SK-N-SH (cell line): ENCODE results near the gene LENEP. TPM values are rescaled to one million over a fixed set of nuclear protein-coding genes. Genes with fewer than 3 reads are reported as not detected.

ENCODE experiments used
- CTCF ChIA-PET: fragments of 300-600, 350-600 bp; formaldehyde crosslinking; extraction: SDS; loops from one replicate; lab custom pipeline; 2021; lab: Yijun Ruan, JAX
- POLR2A ChIA-PET: fragments of 350-600 bp; sonication (Branson Sonifier 250); formaldehyde crosslinking; extraction: SDS; loops from one replicate; lab custom pipeline; 2020; ENCODE audit warnings: antibody characterized with exemption, inconsistent platforms; lab: Yijun Ruan, JAX
- DNase-seq: peaks from one replicate; pipeline ENCODE4 v3.0.0; 2012
- H2AFZ ChIP-seq: fragments of 200-600 bp; sonication (generic); 2 replicates; pipeline ENCODE4 v1.8.1; 2016; ENCODE audit warnings: antibody characterized with exemption, mild to moderate bottlenecking, low read depth
- H3F3A ChIP-seq: fragments of 200-600 bp; sonication (generic); replicated peaks from 2 replicates; pipeline ENCODE3; 2016; ENCODE audit warnings: antibody characterized with exemption, mild to moderate bottlenecking; ENCODE audit not compliant: insufficient read depth
- H3K27ac ChIP-seq, 2 experiments: fragments of 200-500 bp in 1 of 2; fragments of 200-600 bp in 1 of 2; sonication (Bioruptor generic) in 1 of 2; sonication (generic), shearing (Covaris generic) in 1 of 2; 2 replicates each; pipeline versions ENCODE4 v1.5.1 to v1.6.1; 2014 to 2016; ENCODE audit warnings: low read depth in 2 of 2, inconsistent platforms in 1 of 2, low read length in 1 of 2, mild to moderate bottlenecking in 1 of 2, mixed read lengths in 1 of 2
- H3K27me3 ChIP-seq: fragments of 200-600 bp; sonication (generic), shearing (Covaris generic); 2 replicates; pipeline ENCODE4 v1.6.1; 2016; ENCODE audit warnings: mixed run types; ENCODE audit not compliant: insufficient read depth
- H3K36me3 ChIP-seq, 2 experiments: fragments of 200-500 bp in 1 of 2; fragments of 200-600 bp in 1 of 2; sonication (Bioruptor generic) in 1 of 2; sonication (generic) in 1 of 2; replicated peaks in 1 of 2; 2 replicates each; pipeline versions ENCODE3 to v1.5.1; 2014 to 2016; ENCODE audit warnings: low read length in 1 of 2, mild to moderate bottlenecking in 1 of 2; ENCODE audit not compliant: insufficient read depth in 2 of 2, control insufficient read depth in 1 of 2
- H3K4me1 ChIP-seq, 2 experiments: fragments of 200-500 bp in 1 of 2; fragments of 200-600 bp in 1 of 2; sonication (Bioruptor generic) in 1 of 2; sonication (generic), shearing (Covaris generic) in 1 of 2; 2 replicates each; pipeline versions ENCODE4 v1.5.1 to v1.6.1; 2014 to 2016; ENCODE audit warnings: low read depth in 1 of 2, low read length in 1 of 2, mixed run types in 1 of 2; ENCODE audit not compliant: insufficient read depth in 2 of 2, control insufficient read depth in 1 of 2
- H3K4me2 ChIP-seq: fragments of 200-600 bp; sonication (generic), shearing (Covaris generic); 2 replicates; pipeline ENCODE4 v1.6.1; 2017; ENCODE audit warnings: mixed run types
- H3K4me3 ChIP-seq, 2 experiments: fragments of 200-500 bp in 1 of 2; fragments of 200-600 bp in 1 of 2; sonication (Bioruptor generic) in 1 of 2; sonication (generic), shearing (Covaris generic) in 1 of 2; 2 replicates each; pipeline versions ENCODE4 v1.5.1 to v1.8.1; 2014 to 2016; ENCODE audit warnings: low read depth in 2 of 2, inconsistent platforms in 1 of 2, low read length in 1 of 2, mild to moderate bottlenecking in 1 of 2, mixed read lengths in 1 of 2, moderate library complexity in 1 of 2
- H3K79me2 ChIP-seq: fragments of 200-600 bp; sonication (generic); 2 replicates; pipeline ENCODE4 v1.8.1; 2017; ENCODE audit warnings: mild to moderate bottlenecking; ENCODE audit not compliant: insufficient read depth
- H3K9ac ChIP-seq: fragments of 200-600 bp; sonication (generic); 2 replicates; pipeline ENCODE4 v1.6.1; 2017; ENCODE audit warnings: mixed run types
- H3K9me2 ChIP-seq: fragments of 200-600 bp; sonication (generic); 2 replicates; pipeline ENCODE4 v1.6.1; 2017; ENCODE audit warnings: mixed run types
- H3K9me3 ChIP-seq: fragments of 200-600 bp; sonication (generic); 2 replicates; pipeline ENCODE4 v1.6.1; 2017; ENCODE audit warnings: mixed run types, mild to moderate bottlenecking, moderate library complexity
- H4K20me1 ChIP-seq: fragments of 200-600 bp; sonication (generic); 2 replicates; pipeline ENCODE4 v1.6.1; 2017; ENCODE audit warnings: mild to moderate bottlenecking, mixed run types; ENCODE audit not compliant: insufficient read depth
- ELF1 ChIP-seq: IDR thresholded peaks from 2 replicates; pipeline ENCODE4 v1.4.0; 2012
- EP300 ChIP-seq, 2 experiments: IDR thresholded peaks; 2 replicates each; pipeline versions ENCODE4 v1.4.0 to v1.6.1; 2012; ENCODE audit warnings: borderline replicate concordance in 1 of 2, low read depth in 1 of 2, low read length in 1 of 2
- EZH2phosphoT487 ChIP-seq: fragments of 200-600 bp; sonication (generic); IDR thresholded peaks from 2 replicates; pipeline ENCODE4 v1.6.1; 2017; ENCODE audit warnings: low read depth, mixed run types, mild to moderate bottlenecking, antibody characterized with exemption, moderate library complexity, borderline replicate concordance
- FOSL2 ChIP-seq: IDR thresholded peaks from 2 replicates; pipeline ENCODE4 v1.4.0; 2012; ENCODE audit warnings: low read depth, mild to moderate bottlenecking, moderate library complexity, borderline replicate concordance
- FOXM1 ChIP-seq: IDR thresholded peaks from 2 replicates; pipeline ENCODE4 v1.4.0; 2012; ENCODE audit warnings: low read depth, mild to moderate bottlenecking
- GATA2 ChIP-seq: sonication (generic); formaldehyde crosslinking; IDR thresholded peaks from 2 replicates; pipeline ENCODE4 v1.5.0; 2020; ENCODE audit warnings: mild to moderate bottlenecking, missing genetic modification reagents
- MXI1 ChIP-seq: IDR thresholded peaks from 2 replicates; pipeline ENCODE4 v1.6.1; 2012; ENCODE audit warnings: mild to moderate bottlenecking, low read depth, low read length, improper control_type of control experiment
- RAD21 ChIP-seq: IDR thresholded peaks from 2 replicates; pipeline ENCODE4 v1.6.1; 2012; ENCODE audit warnings: mild to moderate bottlenecking, low read length
- RXRA ChIP-seq: IDR thresholded peaks from 2 replicates; pipeline ENCODE4 v1.4.0; 2012; ENCODE audit warnings: low read depth, mild to moderate bottlenecking, borderline replicate concordance
- SIN3A ChIP-seq: IDR thresholded peaks from 2 replicates; pipeline ENCODE4 v1.6.1; 2012; ENCODE audit warnings: low read depth, mild to moderate bottlenecking, low read length, moderate library complexity, borderline replicate concordance
- TCF12 ChIP-seq: IDR thresholded peaks from 2 replicates; pipeline ENCODE4 v1.4.0; 2012
- TEAD4 ChIP-seq: IDR thresholded peaks from 2 replicates; pipeline ENCODE4 v1.4.0; 2012; ENCODE audit warnings: mild to moderate bottlenecking, borderline replicate concordance; ENCODE audit not compliant: insufficient read depth
- YY1 ChIP-seq: IDR thresholded peaks from 2 replicates; pipeline ENCODE4 v1.4.0; 2012; ENCODE audit warnings: low read depth, mild to moderate bottlenecking
- WGBS: methylation state at CpG from one replicate; pipeline ENCODE4 v1.1.6; 2017; ENCODE audit warnings: low lambda C conversion rate; 5-methylcytosine and 5-hydroxymethylcytosine counted together
- polyA plus RNA-seq, 3 experiments: library from polyadenylated mRNA; depleted of rRNA; stranded (reverse); fragments of >200 nt; gene quantifications; 2 replicates each; pipeline ENCODE4 v1.2.3, GENCODE V29; 2012
- TF ChIP-seq, protein P1 (sequence below): IDR thresholded peaks from 2 replicates; pipeline ENCODE4; 2012
- TF ChIP-seq, protein P2 (sequence below): IDR thresholded peaks from 2 replicates; pipeline ENCODE4 v1.6.1; 2012; ENCODE audit warnings: mild to moderate bottlenecking, low read depth, low read length, moderate library complexity

LENEP gene
- polyA plus RNA-seq, 1 of the 3 experiments (the other 2 are of a cell fraction), result not detected

DNA sequence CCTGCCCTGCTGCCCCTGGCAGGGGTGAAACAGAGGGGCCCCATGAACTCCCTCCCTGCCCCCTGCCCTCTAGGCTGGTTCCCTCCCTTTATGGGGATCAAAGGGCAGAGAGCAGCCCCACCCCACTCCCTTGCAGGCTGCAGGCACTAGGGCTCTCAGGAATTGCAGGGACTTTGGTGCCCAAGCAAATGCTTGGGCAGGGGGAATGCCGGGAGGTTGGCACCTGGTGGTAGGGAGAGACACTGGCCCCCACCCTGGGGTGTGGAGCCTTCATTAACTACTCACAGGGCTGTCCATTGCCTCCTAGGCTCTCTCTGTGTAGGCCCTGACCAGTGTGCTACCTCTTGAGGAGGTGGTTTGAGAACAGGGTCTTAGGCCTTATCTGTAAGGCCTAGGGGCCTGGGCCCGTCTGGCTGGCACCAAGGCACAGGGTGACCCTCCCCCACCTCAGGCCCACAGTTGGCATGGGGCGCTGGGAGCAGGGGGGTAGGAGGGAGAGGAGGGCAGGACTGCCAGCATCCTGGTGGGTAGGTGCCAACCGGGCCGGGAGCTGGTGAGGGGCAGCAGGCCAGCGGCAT is 14.0 kb downstream of the LENEP start:
- CTCF ChIA-PET, result interaction anchor here (1.1 to 4.4 kb wide), 7 partner anchors 8 to 84 kb away, joined by 3 to 37 read pairs (median 6); partner anchors contain the start of gene ADAM15
- H3K27me3 ChIP-seq, result no peaks in the 10 kb centered on the region
- DNase-seq, result no peak
- no peak overlapping the region for H3K9ac ChIP-seq
- no peaks in the 10 kb centered on the region for H3K9me2 ChIP-seq
- no peak overlapping the region for H2AFZ ChIP-seq
- H3K4me1 ChIP-seq, result peaks cover 10 to 27% of the 10 kb centered on the region in 2 experiments
- H3K4me3 ChIP-seq, result no peak overlapping the region
- H3K36me3 ChIP-seq, result peaks cover 0 to 5% of the 10 kb centered on the region in 2 experiments
- 97% methylated on average over 4 of the region's 6 CpGs for WGBS
- TF ChIP-seq FOSL2 (no peak), EZH2phosphoT487 (no peak), YY1 (no peak), ELF1 (no peak), FOXM1 (no peak), TCF12 (no peak), RXRA (no peak), TEAD4 (no peak), SIN3A (no peak), RAD21 (no peak)
- TF ChIP-seq, protein P1, sequence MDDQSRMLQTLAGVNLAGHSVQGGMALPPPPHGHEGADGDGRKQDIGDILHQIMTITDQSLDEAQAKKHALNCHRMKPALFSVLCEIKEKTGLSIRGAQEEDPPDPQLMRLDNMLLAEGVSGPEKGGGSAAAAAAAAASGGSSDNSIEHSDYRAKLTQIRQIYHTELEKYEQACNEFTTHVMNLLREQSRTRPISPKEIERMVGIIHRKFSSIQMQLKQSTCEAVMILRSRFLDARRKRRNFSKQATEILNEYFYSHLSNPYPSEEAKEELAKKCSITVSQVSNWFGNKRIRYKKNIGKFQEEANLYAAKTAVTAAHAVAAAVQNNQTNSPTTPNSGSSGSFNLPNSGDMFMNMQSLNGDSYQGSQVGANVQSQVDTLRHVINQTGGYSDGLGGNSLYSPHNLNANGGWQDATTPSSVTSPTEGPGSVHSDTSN, result no peak
- TF ChIP-seq, all 33 proteins: peak for 0
- POLR2A ChIA-PET, result no interaction called here
- no peaks in the 10 kb centered on the region for H3K9me3 ChIP-seq
- no peak overlapping the region for H3K27ac ChIP-seq
- H4K20me1 ChIP-seq, result peaks cover 3% of the 10 kb centered on the region; the same call in 1 of the 2 replicates
- peaks cover 33% of the 10 kb centered on the region for H3K79me2 ChIP-seq
- H3K4me2 ChIP-seq, result no peak overlapping the region
- H3F3A ChIP-seq, result peaks cover 8% of the 10 kb centered on the region

GRCh38 chr1:155008015-155008941 is 14.9 kb downstream of the LENEP start:
- no peak for DNase-seq
- ChIA-PET POLR2A (no interaction called here), CTCF (interaction anchor here (1.1 to 4.4 kb wide), 6 partner anchors 8 to 83 kb away, joined by 3 to 37 read pairs (median 6); partner anchors contain the start of gene ADAM15)
- Histone ChIP-seq H3K36me3 (peaks cover 0 to 5% of the 10 kb centered on the region in 2 experiments), H3F3A (peaks cover 8% of the 10 kb centered on the region), H4K20me1 (peaks cover 3% of the 10 kb centered on the region; the same call in 1 of the 2 replicates), H3K9me2 (no peaks in the 10 kb centered on the region), H3K79me2 (peaks cover 27% of the 10 kb centered on the region), H3K4me3 (no peak overlapping the region), H3K9ac (no peak overlapping the region), H3K4me2 (no peak overlapping the region), H3K27me3 (no peaks in the 10 kb centered on the region), H3K9me3 (no peaks in the 10 kb centered on the region), H3K4me1 (peaks cover 10 to 28% of the 10 kb centered on the region in 2 experiments), H3K27ac (no peak overlapping the region), H2AFZ (no peak overlapping the region)
- WGBS, result 90% methylated on average over 13 of the region's 16 CpGs
- no peak for TF ChIP-seq EP300 (IDR thresholded peaks at IDR 0.05; ENCODE audit: borderline replicate concordance in 1 of 2, low read depth in 1 of 2, low read length in 1 of 2)
- no peak for TF ChIP-seq GATA2 (CRISPR knock-in tag)
- TF ChIP-seq MXI1, result no peak
- TF ChIP-seq, protein P2, sequence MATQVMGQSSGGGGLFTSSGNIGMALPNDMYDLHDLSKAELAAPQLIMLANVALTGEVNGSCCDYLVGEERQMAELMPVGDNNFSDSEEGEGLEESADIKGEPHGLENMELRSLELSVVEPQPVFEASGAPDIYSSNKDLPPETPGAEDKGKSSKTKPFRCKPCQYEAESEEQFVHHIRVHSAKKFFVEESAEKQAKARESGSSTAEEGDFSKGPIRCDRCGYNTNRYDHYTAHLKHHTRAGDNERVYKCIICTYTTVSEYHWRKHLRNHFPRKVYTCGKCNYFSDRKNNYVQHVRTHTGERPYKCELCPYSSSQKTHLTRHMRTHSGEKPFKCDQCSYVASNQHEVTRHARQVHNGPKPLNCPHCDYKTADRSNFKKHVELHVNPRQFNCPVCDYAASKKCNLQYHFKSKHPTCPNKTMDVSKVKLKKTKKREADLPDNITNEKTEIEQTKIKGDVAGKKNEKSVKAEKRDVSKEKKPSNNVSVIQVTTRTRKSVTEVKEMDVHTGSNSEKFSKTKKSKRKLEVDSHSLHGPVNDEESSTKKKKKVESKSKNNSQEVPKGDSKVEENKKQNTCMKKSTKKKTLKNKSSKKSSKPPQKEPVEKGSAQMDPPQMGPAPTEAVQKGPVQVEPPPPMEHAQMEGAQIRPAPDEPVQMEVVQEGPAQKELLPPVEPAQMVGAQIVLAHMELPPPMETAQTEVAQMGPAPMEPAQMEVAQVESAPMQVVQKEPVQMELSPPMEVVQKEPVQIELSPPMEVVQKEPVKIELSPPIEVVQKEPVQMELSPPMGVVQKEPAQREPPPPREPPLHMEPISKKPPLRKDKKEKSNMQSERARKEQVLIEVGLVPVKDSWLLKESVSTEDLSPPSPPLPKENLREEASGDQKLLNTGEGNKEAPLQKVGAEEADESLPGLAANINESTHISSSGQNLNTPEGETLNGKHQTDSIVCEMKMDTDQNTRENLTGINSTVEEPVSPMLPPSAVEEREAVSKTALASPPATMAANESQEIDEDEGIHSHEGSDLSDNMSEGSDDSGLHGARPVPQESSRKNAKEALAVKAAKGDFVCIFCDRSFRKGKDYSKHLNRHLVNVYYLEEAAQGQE, result no peak
